ENCODE measurements around the gene VAC14.

GRCh38 chr16:70700101-70701020 lies 100.6 kb downstream of the VAC14 start:
- TF ChIP-seq CTCF (IDR thresholded peaks at IDR 0.05) (no peak), POLR2A (IDR thresholded peaks at IDR 0.05) (no peak)

Data from esophagus squamous epithelium (tissue), 4 donors.